Colonic mucosa (tissue), 4 donors: ENCODE data around the gene LHFPL2. TPM values are rescaled to one million over a fixed set of nuclear protein-coding genes. Genes with fewer than 3 reads are reported as not detected.
A peak's percentile ranks its signal among the peaks of the same experiment; 100 is the strongest.

Experiments used
- DNase-seq: peaks from one replicate; pipeline ENCODE4 v3.0.0-alpha.2; 2020
- H3K27ac ChIP-seq: fragments of 200-600 bp; one replicate; pipeline ENCODE4 v1.8.0; 2021
- H3K27me3 ChIP-seq: fragments of 200-600 bp; one replicate; pipeline ENCODE4 v1.8.0; 2021
- H3K36me3 ChIP-seq: fragments of 200-600 bp; one replicate; pipeline ENCODE4 v1.8.0; 2021
- H3K4me1 ChIP-seq: fragments of 200-600 bp; one replicate; pipeline ENCODE4 v1.8.0; 2021; ENCODE audit warnings: mild to moderate bottlenecking
- H3K4me3 ChIP-seq: fragments of 200-600 bp; one replicate; pipeline ENCODE4 v1.8.0; 2021
- H3K9ac ChIP-seq, 2 donors: one replicate each; pipeline ENCODE4 v1.7.0; 2013; ENCODE audit warnings: control low read depth in 2 of 2, low read depth in 2 of 2, low read length in 2 of 2
- H3K9me3 ChIP-seq: fragments of 200-600 bp; one replicate; pipeline ENCODE4 v1.8.0; 2021
- CTCF ChIP-seq: fragments of 200-600 bp; IDR thresholded peaks from one replicate; pipeline ENCODE4 v1.8.0; 2022; ENCODE audit warnings: antibody characterized with exemption, mild to moderate bottlenecking
- intact Hi-C: fragments of 100-400 bp; cut with DNase I; formaldehyde crosslinking; loops from one replicate; pipeline ENCODE4 v1.14.1; 2022
- total RNA-seq, 2 donors: library from RNA; stranded (reverse); fragmentation: NEBNext Ultra II Directional in 1 of 2; extraction: Animal tissue kit (Norgen Biotek cat#: 25700) in 1 of 2; gene quantifications; one replicate each; pipeline ENCODE4 v1.2.1, GENCODE V29; 2021
- donor health status: healthy.
- donor health status: DM: no; HTN: no; CAD: no.
- donor health status: DM: no; HTN: no; CAD: no.

The LHFPL2 gene
- total RNA-seq, 2 donors from 2014 or later: 35.5 to 39.2 TPM

- Histone ChIP-seq H3K27me3 (no peaks in the 10 kb centered on the region), H3K36me3 (no peaks in the 10 kb centered on the region), H3K9me3 (no peaks in the 10 kb centered on the region), H3K9ac (no peak overlapping the region), H3K4me3 (no peak overlapping the region), H3K4me1 (no peaks in the 10 kb centered on the region), H3K27ac (no peak overlapping the region)
- TF ChIP-seq CTCF: no peak
- DNase-seq: no peak
- intact Hi-C loops: no loop called here
These were observed 105.3 kb downstream of the LHFPL2 start for GRCh38 chr5:78543292-78543691.

GRCh38 chr5:78542321-78542840, 106.2 kb downstream of the LHFPL2 start:
- H3K36me3 ChIP-seq: no peaks in the 10 kb centered on the region
- H3K9ac ChIP-seq: no peak overlapping the region
- no peak overlapping the region for H3K27ac ChIP-seq
- no peaks in the 10 kb centered on the region for H3K4me1 ChIP-seq
- DNase-seq: no peak
- TF ChIP-seq CTCF: no peak
- H3K9me3 ChIP-seq: no peaks in the 10 kb centered on the region
- intact Hi-C loops: no loop called here
- no peaks in the 10 kb centered on the region for H3K27me3 ChIP-seq
- H3K4me3 ChIP-seq: no peak overlapping the region

- H3K4me1 ChIP-seq: no peaks in the 10 kb centered on the region
- H3K36me3 ChIP-seq: no peaks in the 10 kb centered on the region
- no peak overlapping the region for H3K4me3 ChIP-seq
- no peak for DNase-seq
- H3K27ac ChIP-seq: peak overlapping the region; percentile 32
- H3K9me3 ChIP-seq: no peaks in the 10 kb centered on the region
- H3K9ac ChIP-seq: no peak overlapping the region
- TF ChIP-seq CTCF: no peak
- intact Hi-C loops: no loop called here
- H3K27me3 ChIP-seq: no peaks in the 10 kb centered on the region
These were observed 107.4 kb downstream of the LHFPL2 start for GRCh38 chr5:78541086-78541654.

GRCh38 chr5:78540335-78541085, 108.1 kb downstream of the LHFPL2 start:
- no peak for TF ChIP-seq CTCF
- DNase-seq: no peak
- no peaks in the 10 kb centered on the region for H3K27me3 ChIP-seq
- H3K9me3 ChIP-seq: no peaks in the 10 kb centered on the region
- H3K36me3 ChIP-seq: no peaks in the 10 kb centered on the region
- H3K27ac ChIP-seq: peak overlapping the region; percentile 32
- H3K4me3 ChIP-seq: no peak overlapping the region
- H3K9ac ChIP-seq: no peak overlapping the region
- intact Hi-C loops: no loop called here
- no peaks in the 10 kb centered on the region for H3K4me1 ChIP-seq

- TF ChIP-seq CTCF: no peak
- Histone ChIP-seq H3K27ac (no peak overlapping the region), H3K4me3 (no peak overlapping the region), H3K9me3 (no peaks in the 10 kb centered on the region), H3K27me3 (no peaks in the 10 kb centered on the region), H3K4me1 (no peaks in the 10 kb centered on the region), H3K36me3 (no peaks in the 10 kb centered on the region), H3K9ac (no peak overlapping the region)
- intact Hi-C loops: loop anchor here (5.0 kb wide), 1 partner anchor 424 kb away; no protein-coding TSS in a partner anchor
- DNase-seq: no peak
These were observed 110.2 kb downstream of the LHFPL2 start for GRCh38 chr5:78538240-78538850.
